Sigmoid colon (tissue), 4 donors: ENCODE measurements around the gene MCHR2.
"Not testable (repeated sequence)": the region's sequence is repeated elsewhere in the genome, so short reads cannot be mapped to it uniquely, and the experiment has no call there.

Experiments
- POLR2A ChIP-seq, 2 donors: fragments of 450-650 bp; IDR thresholded peaks; one replicate each; pipeline ENCODE4 v1.6.1; 2016; ENCODE audit warnings: antibody characterized with exemption in 2 of 2, mild to moderate bottlenecking in 2 of 2, moderate library complexity in 2 of 2
- POLR2AphosphoS5 ChIP-seq, 4 donors: sonication (generic); formaldehyde crosslinking; IDR thresholded peaks; one replicate each; pipeline ENCODE4 v1.6.1; 2017; ENCODE audit warnings: antibody characterized with exemption in 4 of 4

GRCh38 chr6:100038546-100038945, 44.5 kb upstream of the MCHR2 start:
- not testable (repeated sequence) for TF ChIP-seq POLR2AphosphoS5, POLR2A (IDR thresholded peaks at IDR 0.05)
